GM21786 (cell line): Measurements from ENCODE around the gene FAT1.
"Not testable (repeated sequence)": the region's sequence is repeated elsewhere in the genome, so short reads cannot be mapped to it uniquely, and the experiment has no call there.

Experiments
- ATAC-seq: cut with Tn5 transposase; IDR thresholded peaks from one replicate; pipeline ENCODE4 v1.9.1; 2021; ENCODE audit not compliant: unreplicated experiment

The FAT1 gene

GRCh38 chr4:186699298-186699697 lies 24.4 kb downstream of the FAT1 start:
- no peak for ATAC-seq

- ATAC-seq, result no peak
Observed at GRCh38 chr4:186698525-186698924, 25.1 kb downstream of the FAT1 start.

- ATAC-seq, result no peak
Observed at GRCh38 chr4:186698028-186698427, 25.6 kb downstream of the FAT1 start.

- no peak for ATAC-seq
Observed at GRCh38 chr4:186695392-186695791, 28.3 kb downstream of the FAT1 start.

- no peak for ATAC-seq
Observed at GRCh38 chr4:186693894-186694293, 29.8 kb downstream of the FAT1 start.

- ATAC-seq, result no peak
Observed at GRCh38 chr4:186693159-186693815, 30.4 kb downstream of the FAT1 start.

GRCh38 chr4:186691396-186691795 lies 32.3 kb downstream of the FAT1 start:
- ATAC-seq, result no peak

GRCh38 chr4:186689476-186689875 lies 34.2 kb downstream of the FAT1 start:
- ATAC-seq, result no peak

GRCh38 chr4:186688150-186688943 lies 35.3 kb downstream of the FAT1 start:
- ATAC-seq, result no peak

GRCh38 chr4:186687265-186687664 lies 36.4 kb downstream of the FAT1 start:
- ATAC-seq, result no peak

GRCh38 chr4:186685767-186686183 lies 37.9 kb downstream of the FAT1 start:
- ATAC-seq, result no peak

GRCh38 chr4:186684889-186685309 lies 38.8 kb downstream of the FAT1 start:
- ATAC-seq, result no peak

GRCh38 chr4:186684220-186684619 lies 39.4 kb downstream of the FAT1 start:
- ATAC-seq, result no peak

- no peak for ATAC-seq
Observed at GRCh38 chr4:186680641-186681040, 43.0 kb downstream of the FAT1 start.

- ATAC-seq, result no peak
Observed at GRCh38 chr4:186676531-186677161, 47.0 kb downstream of the FAT1 start.

GRCh38 chr4:186669735-186670134 lies 53.9 kb downstream of the FAT1 start:
- no peak for ATAC-seq

- no peak for ATAC-seq
Observed at GRCh38 chr4:186669159-186669731, 54.4 kb downstream of the FAT1 start.

- ATAC-seq, result no peak
Observed at GRCh38 chr4:186666750-186667149, 56.9 kb downstream of the FAT1 start.

- no peak for ATAC-seq
Observed at GRCh38 chr4:186666252-186666651, 57.4 kb downstream of the FAT1 start.

GRCh38 chr4:186660403-186660802 lies 63.3 kb downstream of the FAT1 start:
- ATAC-seq, result no peak

GRCh38 chr4:186659935-186660334 lies 63.7 kb downstream of the FAT1 start:
- ATAC-seq, result no peak

- ATAC-seq, result not testable (repeated sequence)
Observed at GRCh38 chr4:186659456-186659855, 64.2 kb downstream of the FAT1 start.
